Left ventricle myocardium inferior (tissue), 1 donor: ENCODE data around the gene STX8. TPM values are rescaled to one million over a fixed set of nuclear protein-coding genes. Genes with fewer than 3 reads are reported as not detected.

Experiments used
- DNase-seq: peaks from one replicate; pipeline ENCODE4 v3.0.0-alpha.2; 2020
- H3K27ac ChIP-seq: fragments of 200-600 bp; replicated peaks from 2 replicates; pipeline ENCODE4 v1.8.0; 2021
- H3K27me3 ChIP-seq: fragments of 200-600 bp; 2 replicates; pipeline ENCODE4 v1.8.0; 2021; ENCODE audit warnings: low read depth
- H3K36me3 ChIP-seq: fragments of 200-600 bp; 2 replicates; pipeline ENCODE4 v1.8.0; 2021
- H3K4me1 ChIP-seq: fragments of 200-600 bp; 2 replicates; pipeline ENCODE4 v1.8.0; 2021
- H3K4me3 ChIP-seq: fragments of 200-600 bp; 2 replicates; pipeline ENCODE4 v1.8.0; 2021; ENCODE audit warnings: mild to moderate bottlenecking, moderate library complexity
- H3K9me3 ChIP-seq: fragments of 200-600 bp; replicated peaks from 2 replicates; pipeline ENCODE4 v1.8.0; 2021
- intact Hi-C: fragments of 100-400 bp; cut with micrococcal nuclease; formaldehyde crosslinking; loops from one replicate; pipeline ENCODE4 v1.11.0; 2022
- total RNA-seq: library from RNA; stranded (reverse); fragmentation: NEBNext Ultra II Directional; extraction: Animal tissue kit (Norgen Biotek cat#: 25700); gene quantifications from one replicate; pipeline ENCODE4 v1.2.1, GENCODE V29; 2021
- TF ChIP-seq, protein P1 (sequence below): fragments of 200-600 bp; IDR thresholded peaks from 2 replicates; pipeline ENCODE4 v1.8.0; 2021; ENCODE audit warnings: antibody characterized with exemption, mild to moderate bottlenecking, borderline replicate concordance
- donor health status: DM: no; HTN: yes; CAD: no; lungs with severe emphysema.

Gene STX8
- total RNA-seq, 1 donor from 2014 or later = 61.3 TPM

DNA sequence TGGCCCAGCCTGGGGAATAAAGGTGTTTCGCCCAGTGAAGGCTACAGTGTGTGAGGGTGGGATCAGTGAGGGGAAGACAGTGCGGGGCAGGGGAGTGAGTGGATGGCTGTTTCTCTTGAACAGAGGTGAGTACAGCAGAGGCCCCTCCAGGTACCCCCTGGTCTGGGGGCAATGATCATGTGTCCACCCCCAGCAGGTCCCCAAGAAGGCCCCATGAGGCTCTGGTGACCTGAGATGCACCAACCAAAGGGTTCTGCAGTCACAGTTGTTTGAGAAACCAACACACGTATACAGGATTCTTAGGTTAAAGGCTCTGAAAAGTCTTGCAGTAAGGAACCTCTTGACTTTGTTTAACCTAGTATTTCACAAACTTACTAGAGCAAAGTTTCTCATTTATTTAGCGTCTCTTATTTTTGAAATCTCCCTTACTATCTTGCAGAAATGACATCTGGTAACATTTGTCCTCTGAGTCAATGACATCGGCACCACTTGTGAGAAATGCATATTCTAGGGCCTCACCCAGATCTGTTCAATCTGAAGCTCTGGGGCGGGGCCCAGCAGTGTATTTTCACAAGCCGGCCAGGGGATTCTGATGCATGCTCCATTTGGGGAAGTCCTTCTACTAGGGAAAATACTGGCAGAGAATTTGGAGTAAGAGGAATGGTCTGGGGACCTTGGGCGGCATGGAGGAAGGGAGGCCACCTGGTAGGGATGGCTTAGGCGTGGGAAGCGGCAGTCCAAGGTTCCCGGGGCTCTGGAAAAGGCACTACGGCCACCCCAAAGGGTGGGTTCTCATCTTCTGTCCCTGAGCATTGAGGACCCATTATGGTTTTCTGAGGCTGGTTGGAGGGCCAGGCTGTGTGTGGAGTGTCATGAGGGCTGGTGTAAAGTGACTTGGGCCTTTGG, 337.0 kb downstream of the STX8 start:
- TF ChIP-seq, protein P1, sequence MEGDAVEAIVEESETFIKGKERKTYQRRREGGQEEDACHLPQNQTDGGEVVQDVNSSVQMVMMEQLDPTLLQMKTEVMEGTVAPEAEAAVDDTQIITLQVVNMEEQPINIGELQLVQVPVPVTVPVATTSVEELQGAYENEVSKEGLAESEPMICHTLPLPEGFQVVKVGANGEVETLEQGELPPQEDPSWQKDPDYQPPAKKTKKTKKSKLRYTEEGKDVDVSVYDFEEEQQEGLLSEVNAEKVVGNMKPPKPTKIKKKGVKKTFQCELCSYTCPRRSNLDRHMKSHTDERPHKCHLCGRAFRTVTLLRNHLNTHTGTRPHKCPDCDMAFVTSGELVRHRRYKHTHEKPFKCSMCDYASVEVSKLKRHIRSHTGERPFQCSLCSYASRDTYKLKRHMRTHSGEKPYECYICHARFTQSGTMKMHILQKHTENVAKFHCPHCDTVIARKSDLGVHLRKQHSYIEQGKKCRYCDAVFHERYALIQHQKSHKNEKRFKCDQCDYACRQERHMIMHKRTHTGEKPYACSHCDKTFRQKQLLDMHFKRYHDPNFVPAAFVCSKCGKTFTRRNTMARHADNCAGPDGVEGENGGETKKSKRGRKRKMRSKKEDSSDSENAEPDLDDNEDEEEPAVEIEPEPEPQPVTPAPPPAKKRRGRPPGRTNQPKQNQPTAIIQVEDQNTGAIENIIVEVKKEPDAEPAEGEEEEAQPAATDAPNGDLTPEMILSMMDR = no peak
- intact Hi-C loops = no loop called here
- peak overlapping the region; percentile 74 for H3K4me3 ChIP-seq
- no peaks in the 10 kb centered on the region for H3K27me3 ChIP-seq
- H3K9me3 ChIP-seq = no peaks in the 10 kb centered on the region
- H3K36me3 ChIP-seq = no peaks in the 10 kb centered on the region
- DNase-seq = no peak
- H3K4me1 ChIP-seq = peaks cover 49% of the 10 kb centered on the region
- H3K27ac ChIP-seq = peak overlapping the region; percentile 97

- intact Hi-C loops = no loop called here
- peaks cover 41% of the 10 kb centered on the region for H3K4me1 ChIP-seq
- TF ChIP-seq, protein P1 = no peak
- H3K4me3 ChIP-seq = no peak overlapping the region
- no peaks in the 10 kb centered on the region for H3K36me3 ChIP-seq
- no peak overlapping the region for H3K27ac ChIP-seq
- DNase-seq = no peak
- H3K27me3 ChIP-seq = no peaks in the 10 kb centered on the region
- H3K9me3 ChIP-seq = no peaks in the 10 kb centered on the region
Measured at GRCh38 chr17:9237661-9238301, 337.8 kb downstream of the STX8 start.

- no peak overlapping the region for H3K4me3 ChIP-seq
- H3K9me3 ChIP-seq = no peaks in the 10 kb centered on the region
- H3K27ac ChIP-seq = no peak overlapping the region
- H3K4me1 ChIP-seq = peaks cover 34% of the 10 kb centered on the region
- no peaks in the 10 kb centered on the region for H3K27me3 ChIP-seq
- intact Hi-C loops = no loop called here
- DNase-seq = no peak
- H3K36me3 ChIP-seq = no peaks in the 10 kb centered on the region
- TF ChIP-seq, protein P1 = no peak
Measured at GRCh38 chr17:9237053-9237410, 338.6 kb downstream of the STX8 start.

DNA sequence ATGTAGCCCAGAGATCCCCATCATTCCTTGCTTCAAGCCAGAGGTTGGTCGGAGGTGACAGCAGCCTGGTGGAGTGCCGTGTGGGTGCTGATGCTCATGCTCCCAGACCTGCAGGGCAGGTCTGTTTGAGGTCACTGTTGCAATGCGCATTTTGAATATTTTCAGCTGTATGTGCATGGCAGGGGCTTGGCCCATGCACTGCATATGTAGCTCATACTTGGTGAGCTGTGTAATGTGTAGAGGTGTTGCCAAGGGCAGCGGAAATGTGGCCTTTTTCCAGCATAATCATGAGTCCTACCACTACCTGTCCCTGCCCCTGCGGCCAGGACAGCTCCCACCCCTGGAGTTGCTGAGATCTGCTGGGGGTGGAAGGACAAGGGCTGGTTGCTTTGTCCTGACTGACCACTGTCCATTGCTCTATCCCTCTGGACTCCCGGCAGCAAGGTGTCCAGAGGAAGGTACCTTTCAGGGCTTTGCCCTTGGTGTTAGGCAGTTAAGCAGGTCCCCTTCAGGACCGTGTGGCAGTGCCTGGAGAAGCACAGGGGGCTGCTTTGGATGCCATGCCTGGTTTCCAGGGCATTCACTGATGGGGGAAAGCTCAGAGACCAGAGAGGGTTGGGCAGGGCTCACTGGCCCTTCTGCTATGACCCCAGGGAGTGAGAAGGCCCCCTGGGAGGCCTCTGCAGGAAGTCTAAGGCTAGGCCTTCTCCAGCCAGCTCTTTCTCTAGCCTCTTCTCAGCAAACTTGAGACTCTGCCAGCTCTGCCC, 339.2 kb downstream of the STX8 start:
- no peak for DNase-seq
- no peak overlapping the region for H3K27ac ChIP-seq
- no peak overlapping the region for H3K4me3 ChIP-seq
- peaks cover 28% of the 10 kb centered on the region for H3K4me1 ChIP-seq
- H3K9me3 ChIP-seq = no peaks in the 10 kb centered on the region
- intact Hi-C loops = no loop called here
- H3K27me3 ChIP-seq = no peaks in the 10 kb centered on the region
- no peaks in the 10 kb centered on the region for H3K36me3 ChIP-seq
- TF ChIP-seq, protein P1 = no peak

DNA sequence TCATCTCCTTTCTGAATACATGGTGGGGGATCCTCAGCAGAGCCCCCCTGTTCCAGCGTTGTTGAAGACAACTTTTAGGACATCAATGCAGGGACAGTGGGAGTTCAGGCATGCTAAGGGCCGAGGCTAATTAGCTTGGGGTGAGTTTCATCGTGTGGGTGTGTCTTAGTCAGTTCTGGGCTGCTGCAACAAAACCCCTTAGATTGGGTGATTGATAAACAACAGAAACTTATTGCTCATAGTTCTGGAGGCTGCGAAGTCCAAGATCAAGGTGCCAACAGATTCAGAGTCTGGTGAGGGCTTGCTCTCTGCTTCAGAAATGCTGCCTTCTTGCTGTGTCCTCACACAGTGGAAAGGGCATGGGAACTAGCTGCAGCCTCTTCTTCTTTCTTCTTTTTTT, 340.3 kb downstream of the STX8 start:
- H3K27me3 ChIP-seq = no peaks in the 10 kb centered on the region
- intact Hi-C loops = no loop called here
- TF ChIP-seq, protein P1 = no peak
- DNase-seq = no peak
- peaks cover 17% of the 10 kb centered on the region for H3K4me1 ChIP-seq
- H3K9me3 ChIP-seq = no peaks in the 10 kb centered on the region
- no peak overlapping the region for H3K4me3 ChIP-seq
- H3K36me3 ChIP-seq = no peaks in the 10 kb centered on the region
- H3K27ac ChIP-seq = no peak overlapping the region
